Stomach (tissue), 4 donors: ENCODE measurements around the gene BCL2L2.

Source experiments
- EP300 ChIP-seq: sonication (generic); formaldehyde crosslinking; IDR thresholded peaks from one replicate; pipeline ENCODE4 v1.6.1; 2017; ENCODE audit warnings: antibody characterized with exemption
- POLR2A ChIP-seq, 4 donors: fragments of 450-650 bp; IDR thresholded peaks; one replicate each; pipeline ENCODE4 v1.6.1; 2016; ENCODE audit warnings: antibody characterized with exemption in 4 of 4, control low read depth in 2 of 4, mild to moderate bottlenecking in 1 of 4, moderate library complexity in 1 of 4
- TF ChIP-seq, protein P1 (sequence below), 7 experiments: fragments of 450-650 bp in 4 of 7; fragments of 200-600 bp in 3 of 7; sonication (generic) in 3 of 7; IDR thresholded peaks; one replicate each; pipeline ENCODE4 v1.5.1; 2016 to 2019; ENCODE audit warnings: antibody characterized with exemption in 7 of 7, control low read depth in 2 of 7, mild to moderate bottlenecking in 1 of 7

DNA sequence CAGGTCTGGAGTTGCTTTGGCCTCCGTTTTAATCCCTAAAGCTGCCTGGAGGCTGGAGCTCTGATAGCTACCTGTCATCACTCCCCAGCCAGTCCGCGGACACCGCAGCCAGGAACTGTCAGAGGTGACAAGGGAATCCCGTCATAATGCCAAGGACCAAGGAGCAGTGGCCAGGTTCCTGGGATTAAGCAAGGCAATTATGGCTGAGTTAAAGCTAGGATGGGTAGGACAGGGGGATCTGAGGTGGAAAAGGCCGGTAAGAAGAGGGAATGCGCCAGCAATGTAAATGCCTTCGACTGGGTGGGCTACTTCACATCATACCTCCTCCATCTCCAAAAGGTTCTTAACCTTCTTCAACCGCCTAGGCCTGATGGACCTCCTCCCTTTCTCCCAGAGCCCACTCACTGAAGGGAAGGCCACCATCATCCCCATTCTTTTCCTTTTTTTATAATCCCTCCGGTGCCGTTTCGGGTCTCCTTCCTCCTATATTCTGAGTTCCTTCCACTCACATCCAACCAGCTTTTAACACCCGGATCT lies 5.9 kb upstream of the BCL2L2 start:
- TF ChIP-seq, protein P1, sequence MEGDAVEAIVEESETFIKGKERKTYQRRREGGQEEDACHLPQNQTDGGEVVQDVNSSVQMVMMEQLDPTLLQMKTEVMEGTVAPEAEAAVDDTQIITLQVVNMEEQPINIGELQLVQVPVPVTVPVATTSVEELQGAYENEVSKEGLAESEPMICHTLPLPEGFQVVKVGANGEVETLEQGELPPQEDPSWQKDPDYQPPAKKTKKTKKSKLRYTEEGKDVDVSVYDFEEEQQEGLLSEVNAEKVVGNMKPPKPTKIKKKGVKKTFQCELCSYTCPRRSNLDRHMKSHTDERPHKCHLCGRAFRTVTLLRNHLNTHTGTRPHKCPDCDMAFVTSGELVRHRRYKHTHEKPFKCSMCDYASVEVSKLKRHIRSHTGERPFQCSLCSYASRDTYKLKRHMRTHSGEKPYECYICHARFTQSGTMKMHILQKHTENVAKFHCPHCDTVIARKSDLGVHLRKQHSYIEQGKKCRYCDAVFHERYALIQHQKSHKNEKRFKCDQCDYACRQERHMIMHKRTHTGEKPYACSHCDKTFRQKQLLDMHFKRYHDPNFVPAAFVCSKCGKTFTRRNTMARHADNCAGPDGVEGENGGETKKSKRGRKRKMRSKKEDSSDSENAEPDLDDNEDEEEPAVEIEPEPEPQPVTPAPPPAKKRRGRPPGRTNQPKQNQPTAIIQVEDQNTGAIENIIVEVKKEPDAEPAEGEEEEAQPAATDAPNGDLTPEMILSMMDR (IDR thresholded peaks at IDR 0.05): no peak
- TF ChIP-seq POLR2A (IDR thresholded peaks at IDR 0.05) (no peak), EP300 (no peak)
